ENCODE measurements around the gene MCUB. TPM values are rescaled to one million over a fixed set of nuclear protein-coding genes. Genes with fewer than 3 reads are reported as not detected.
"Not testable (repeated sequence)": the region's sequence is repeated elsewhere in the genome, so short reads cannot be mapped to it uniquely, and the experiment has no call there.

Gene MCUB
- polyA plus RNA-seq, 3 donors: 117 to 125 (median 123) TPM

DNA sequence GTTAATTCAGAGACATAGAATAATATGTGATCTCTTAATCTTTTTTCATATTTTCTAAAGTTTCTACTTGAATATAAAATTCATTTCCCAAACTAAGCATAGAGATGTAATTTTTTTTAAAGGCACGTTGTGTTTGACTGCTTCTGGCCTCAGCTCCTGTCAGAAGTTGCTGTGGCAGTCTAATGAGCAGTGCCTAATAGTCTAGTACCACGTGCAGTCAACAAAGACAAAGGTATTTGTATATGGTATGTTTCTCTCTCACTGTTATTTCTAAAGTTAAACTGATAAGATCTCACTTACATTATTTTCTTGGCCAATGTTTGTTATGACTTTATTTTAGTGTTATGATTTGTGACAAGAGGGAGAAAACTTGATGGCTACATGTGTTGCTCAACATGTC lies 48.6 kb upstream of the MCUB start:
- H3K27me3 Mint-ChIP-seq (ENCODE audit: low read depth in 3 of 3): no peaks in the 10 kb centered on the region
- no peak overlapping the region for H2AFZ ChIP-seq (ENCODE audit: insufficient read depth, low read depth, low read length, poor library complexity, severe bottlenecking)
- H3K36me3 Mint-ChIP-seq: peaks cover 57 to 84% of the 10 kb centered on the region in 2 donors
- TF ChIP-seq, protein P1, sequence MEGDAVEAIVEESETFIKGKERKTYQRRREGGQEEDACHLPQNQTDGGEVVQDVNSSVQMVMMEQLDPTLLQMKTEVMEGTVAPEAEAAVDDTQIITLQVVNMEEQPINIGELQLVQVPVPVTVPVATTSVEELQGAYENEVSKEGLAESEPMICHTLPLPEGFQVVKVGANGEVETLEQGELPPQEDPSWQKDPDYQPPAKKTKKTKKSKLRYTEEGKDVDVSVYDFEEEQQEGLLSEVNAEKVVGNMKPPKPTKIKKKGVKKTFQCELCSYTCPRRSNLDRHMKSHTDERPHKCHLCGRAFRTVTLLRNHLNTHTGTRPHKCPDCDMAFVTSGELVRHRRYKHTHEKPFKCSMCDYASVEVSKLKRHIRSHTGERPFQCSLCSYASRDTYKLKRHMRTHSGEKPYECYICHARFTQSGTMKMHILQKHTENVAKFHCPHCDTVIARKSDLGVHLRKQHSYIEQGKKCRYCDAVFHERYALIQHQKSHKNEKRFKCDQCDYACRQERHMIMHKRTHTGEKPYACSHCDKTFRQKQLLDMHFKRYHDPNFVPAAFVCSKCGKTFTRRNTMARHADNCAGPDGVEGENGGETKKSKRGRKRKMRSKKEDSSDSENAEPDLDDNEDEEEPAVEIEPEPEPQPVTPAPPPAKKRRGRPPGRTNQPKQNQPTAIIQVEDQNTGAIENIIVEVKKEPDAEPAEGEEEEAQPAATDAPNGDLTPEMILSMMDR (IDR thresholded peaks at IDR 0.05): no peak
- no peaks in the 10 kb centered on the region for H4K20me1 ChIP-seq (ENCODE audit: insufficient read depth, low read length)
- H3K9ac ChIP-seq (ENCODE audit: insufficient read depth, low read length, poor library complexity, severe bottlenecking): no peak overlapping the region
- H3K9me3 ChIP-seq (replicated peaks in 1 of 2; ENCODE audit: control insufficient read depth in 1 of 2, insufficient read depth in 1 of 2, low read length in 2 of 2): no peaks in the 10 kb centered on the region
- intact Hi-C loops (cut with micrococcal nuclease): no loop called here
- H3K4me3 Mint-ChIP-seq: no peak overlapping the region
- H3K4me1 Mint-ChIP-seq: no peaks in the 10 kb centered on the region
- DNase-seq: no peak
- no peak overlapping the region for H3K27ac Mint-ChIP-seq
- no peak overlapping the region for H3K4me3 ChIP-seq (replicated peaks in 1 of 3; ENCODE audit: low read depth in 2 of 3, low read length in 3 of 3)
- H3K27ac ChIP-seq (ENCODE audit: low read depth in 1 of 2, low read length in 2 of 2): no peak overlapping the region
- no peaks in the 10 kb centered on the region for H3K27me3 ChIP-seq (ENCODE audit: control insufficient read depth in 2 of 2, insufficient read depth in 2 of 2, low read length in 2 of 2)
- H3K4me1 ChIP-seq (ENCODE audit: control insufficient read depth in 1 of 2, insufficient read depth in 2 of 2, low read length in 2 of 2): no peaks in the 10 kb centered on the region
- H3K36me3 ChIP-seq (replicated peaks in 1 of 2; ENCODE audit: control insufficient read depth in 1 of 2, insufficient read depth in 2 of 2, low read length in 2 of 2): peaks cover 61 to 92% of the 10 kb centered on the region in 2 donors
- H3K79me2 ChIP-seq (ENCODE audit: insufficient read depth, low read length): no peaks in the 10 kb centered on the region
- no peak overlapping the region for H3K4me2 ChIP-seq (replicated peaks; ENCODE audit: extremely low read depth, low read length, poor library complexity, severe bottlenecking)
- WGBS (ENCODE audit: insufficient coverage): no CpG with 5 or more reads among the region's 2 CpGs
- H3K9me3 Mint-ChIP-seq: no peaks in the 10 kb centered on the region

DNA sequence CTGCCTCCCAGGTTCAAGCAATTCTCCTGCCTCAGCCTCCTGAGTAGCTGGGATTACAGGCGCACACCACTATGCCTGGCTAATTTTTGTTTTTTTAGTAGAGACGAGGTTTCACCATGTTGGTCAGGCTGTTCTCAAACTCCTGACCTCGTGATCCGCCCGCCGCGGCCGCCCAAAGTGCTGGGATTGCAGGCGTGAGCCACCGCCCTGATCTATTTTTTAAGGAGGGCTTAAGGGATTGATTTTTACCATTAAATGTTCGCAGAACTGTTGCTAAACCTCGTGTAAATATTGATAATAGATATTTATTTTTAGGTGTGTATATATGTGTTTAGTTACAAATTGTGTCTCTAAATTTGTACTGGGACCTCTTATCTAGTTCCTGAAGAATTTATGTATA lies 46.7 kb upstream of the MCUB start:
- H3K4me1 ChIP-seq (ENCODE audit: control insufficient read depth in 1 of 2, insufficient read depth in 2 of 2, low read length in 2 of 2); H3K79me2 ChIP-seq (ENCODE audit: insufficient read depth, low read length); H3K27me3 Mint-ChIP-seq (ENCODE audit: low read depth in 3 of 3); H3K27ac ChIP-seq (ENCODE audit: low read depth in 1 of 2, low read length in 2 of 2); H3K9ac ChIP-seq (ENCODE audit: insufficient read depth, low read length, poor library complexity, severe bottlenecking); H3K9me3 Mint-ChIP-seq; H3K4me2 ChIP-seq (replicated peaks; ENCODE audit: extremely low read depth, low read length, poor library complexity, severe bottlenecking); H3K4me1 Mint-ChIP-seq; H4K20me1 ChIP-seq (ENCODE audit: insufficient read depth, low read length); H3K9me3 ChIP-seq (replicated peaks in 1 of 2; ENCODE audit: control insufficient read depth in 1 of 2, insufficient read depth in 1 of 2, low read length in 2 of 2); H2AFZ ChIP-seq (ENCODE audit: insufficient read depth, low read depth, low read length, poor library complexity, severe bottlenecking); H3K27me3 ChIP-seq (ENCODE audit: control insufficient read depth in 2 of 2, insufficient read depth in 2 of 2, low read length in 2 of 2); H3K4me3 ChIP-seq (replicated peaks in 1 of 3; ENCODE audit: low read depth in 2 of 3, low read length in 3 of 3); DNase-seq; H3K4me3 Mint-ChIP-seq; intact Hi-C loops (cut with micrococcal nuclease): not testable (repeated sequence)
- H3K36me3 ChIP-seq (replicated peaks in 1 of 2; ENCODE audit: control insufficient read depth in 1 of 2, insufficient read depth in 2 of 2, low read length in 2 of 2): peaks cover 69 to 90% of the 10 kb centered on the region in 2 donors
- Mint-ChIP-seq H3K36me3 (peaks cover 62 to 82% of the 10 kb centered on the region in 2 donors), H3K27ac (peak overlapping the region in 2 of 7 donors; percentile 26 to 85)
- WGBS (ENCODE audit: insufficient coverage): no CpG with 5 or more reads among the region's 12 CpGs

All from CD14-positive monocyte (primary cell).